DLD1 (cell line): ENCODE data around the gene GK.
"Not testable (repeated sequence)": the region's sequence is repeated elsewhere in the genome, so short reads cannot be mapped to it uniquely, and the experiment has no call there.

ENCODE experiments used
- in situ Hi-C: cut with HindIII; loops from 2 replicates; pipeline ENCODE4 v1.10.0; 2017; ENCODE audit warnings: low sequenced_read_pairs

The GK gene

GRCh38 chrX:30693999-30694650, 40.9 kb downstream of the GK start:
- in situ Hi-C loops = no loop called here

DNA sequence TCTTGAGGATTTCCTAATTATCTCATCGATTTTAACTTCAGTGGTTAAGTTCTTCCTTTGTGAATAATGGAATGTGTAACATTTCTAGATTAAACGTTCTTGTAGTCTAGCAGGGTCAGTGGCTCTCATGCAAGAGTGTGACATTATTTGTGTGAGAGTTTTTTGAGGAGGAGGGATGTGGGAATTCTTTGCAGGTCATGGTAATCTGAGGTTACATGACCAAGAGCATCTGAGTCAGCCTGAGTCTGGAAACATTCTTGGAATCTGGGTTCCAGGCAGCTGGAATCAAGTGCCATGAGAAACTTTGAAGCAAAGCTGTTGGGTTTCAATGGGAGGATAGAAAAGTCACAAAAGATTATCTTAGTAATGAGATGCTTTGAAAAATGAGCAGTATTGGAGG, 49.5 kb downstream of the GK start:
- in situ Hi-C loops = no loop called here

DNA sequence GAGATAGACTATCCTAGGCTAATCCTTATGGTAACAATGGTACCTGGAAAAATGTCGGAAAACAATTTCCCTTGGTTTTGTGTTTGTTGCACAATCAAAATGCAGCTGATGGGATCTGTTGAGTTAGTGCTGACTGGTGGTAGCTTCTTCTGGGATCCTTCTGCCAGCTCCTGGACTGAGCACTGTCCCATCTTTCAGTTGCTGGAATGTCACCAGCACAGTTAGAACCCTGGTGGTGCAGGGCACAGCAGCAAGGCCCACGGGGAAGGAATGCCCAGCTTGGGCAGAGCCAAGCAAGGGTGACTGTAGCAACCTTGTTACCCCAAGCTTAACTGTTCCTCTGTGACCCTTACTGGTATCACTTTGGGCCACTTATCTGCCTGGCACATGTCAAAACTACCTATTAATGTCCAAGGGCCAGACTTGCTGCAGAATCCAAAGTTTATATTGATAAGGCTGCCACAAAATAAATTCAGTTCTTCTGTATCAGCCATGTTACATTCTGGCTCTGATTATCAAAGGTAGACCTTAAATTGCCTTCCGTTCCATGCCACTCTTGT, 53.1 kb downstream of the GK start:
- in situ Hi-C loops = no loop called here

- in situ Hi-C loops = no loop called here
Measured at GRCh38 chrX:30712214-30712613, 59.0 kb downstream of the GK start.

DNA sequence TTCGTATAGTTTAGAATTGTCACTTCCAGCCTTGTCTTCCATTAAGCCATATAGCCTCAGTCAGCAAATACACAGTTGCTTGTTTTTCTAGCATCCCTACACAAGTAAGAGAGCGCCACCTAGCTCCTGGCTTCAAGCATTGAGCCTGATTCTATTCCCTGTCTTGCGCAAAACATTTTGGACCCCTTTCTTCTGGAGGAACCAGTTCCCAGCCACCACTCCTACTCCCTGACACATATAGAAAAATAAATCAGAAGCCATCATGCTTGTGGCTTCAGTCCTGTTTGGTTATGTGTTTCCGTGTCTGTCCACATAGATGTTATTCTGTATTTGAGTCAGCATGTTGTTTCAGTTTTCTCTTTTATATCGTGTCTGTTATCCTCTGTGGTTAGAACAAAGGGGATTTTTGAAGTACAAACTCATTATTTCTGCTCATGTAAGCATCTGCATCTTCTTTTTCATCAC, 59.9 kb downstream of the GK start:
- in situ Hi-C loops = no loop called here

GRCh38 chrX:30714138-30714537, 60.9 kb downstream of the GK start:
- in situ Hi-C loops = no loop called here

- in situ Hi-C loops = no loop called here
Measured at GRCh38 chrX:30715976-30716375, 62.8 kb downstream of the GK start.

- in situ Hi-C loops = no loop called here
Measured at GRCh38 chrX:30733852-30734660, 80.8 kb downstream of the GK start.

DNA sequence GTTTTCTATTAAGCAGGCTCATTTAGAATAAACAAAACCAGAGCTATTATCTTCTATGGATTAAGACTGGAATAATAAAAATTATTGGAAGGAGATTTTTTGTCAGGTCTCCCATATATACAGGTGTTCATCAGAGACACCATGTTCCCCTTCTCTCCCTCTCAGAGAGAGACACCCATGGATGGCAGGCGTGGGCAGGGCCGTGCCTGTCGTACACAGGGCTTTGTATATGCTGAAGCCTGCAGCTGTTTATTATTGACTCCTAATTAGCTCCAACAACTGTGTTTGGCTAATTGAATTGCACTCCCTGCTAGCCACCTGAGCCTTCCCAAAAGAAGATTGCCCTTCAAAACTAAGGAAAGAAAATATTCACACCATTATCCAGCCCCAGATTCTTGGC, 81.6 kb downstream of the GK start:
- in situ Hi-C loops = no loop called here

- in situ Hi-C loops = no loop called here
Measured at GRCh38 chrX:30735839-30736238, 82.6 kb downstream of the GK start.

- in situ Hi-C loops = no loop called here
Measured at GRCh38 chrX:30741545-30741944, 88.3 kb downstream of the GK start.

DNA sequence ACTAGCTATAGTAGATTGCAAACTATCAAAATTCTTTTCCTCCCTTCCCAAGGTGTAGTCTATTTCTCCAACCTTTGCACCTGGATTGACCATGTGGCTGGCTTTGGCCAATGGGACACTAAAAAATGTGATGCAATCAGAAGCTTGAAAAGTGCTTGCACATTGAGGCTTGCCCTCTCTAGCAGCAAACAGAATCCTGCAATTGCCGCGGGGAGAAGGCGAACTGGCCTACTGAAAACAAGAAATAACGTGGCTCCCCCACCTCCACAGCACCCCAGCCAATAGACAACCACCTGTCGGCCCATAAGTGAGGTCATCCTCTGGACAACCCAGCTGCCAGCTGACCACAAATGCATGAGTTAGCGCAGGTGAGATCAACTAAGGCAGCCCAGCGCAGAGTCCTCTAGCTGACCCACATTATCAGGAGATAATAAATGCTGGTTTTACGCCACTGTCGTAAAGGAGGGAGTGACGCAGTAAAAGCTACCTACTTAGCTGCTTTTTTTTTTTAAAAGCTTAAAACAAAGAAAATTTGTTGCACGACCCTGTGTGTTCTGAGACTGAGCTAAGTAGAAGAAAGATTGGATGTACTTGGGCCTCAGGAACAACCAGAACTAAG, 95.2 kb downstream of the GK start:
- in situ Hi-C loops = no loop called here

- in situ Hi-C loops = no loop called here
Measured at GRCh38 chrX:30751497-30751896, 98.3 kb downstream of the GK start.

DNA sequence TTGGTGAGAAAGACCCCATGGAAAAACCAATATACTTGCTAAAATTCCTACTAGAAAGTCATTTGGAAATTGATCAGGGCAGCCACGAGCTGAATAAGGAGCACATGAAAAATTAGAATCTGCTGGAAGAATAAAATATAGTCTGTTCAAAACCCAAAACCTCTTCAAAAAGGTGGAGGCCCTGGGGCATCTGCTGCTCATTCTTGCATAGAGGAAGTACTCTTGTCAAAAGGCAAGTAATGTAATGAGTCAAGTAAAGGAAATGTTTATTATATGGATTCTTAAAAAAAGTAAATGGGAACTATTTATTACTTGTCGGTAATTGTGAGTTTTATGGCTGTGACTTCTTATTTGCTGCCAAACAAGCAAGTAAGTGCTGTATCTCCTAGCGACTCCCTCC, 109.5 kb downstream of the GK start:
- in situ Hi-C loops = no loop called here

- in situ Hi-C loops = not testable (repeated sequence)
Measured at GRCh38 chrX:30773764-30774163, 120.5 kb downstream of the GK start.

- in situ Hi-C loops = no loop called here
Measured at GRCh38 chrX:30777575-30777974, 124.4 kb downstream of the GK start.

DNA sequence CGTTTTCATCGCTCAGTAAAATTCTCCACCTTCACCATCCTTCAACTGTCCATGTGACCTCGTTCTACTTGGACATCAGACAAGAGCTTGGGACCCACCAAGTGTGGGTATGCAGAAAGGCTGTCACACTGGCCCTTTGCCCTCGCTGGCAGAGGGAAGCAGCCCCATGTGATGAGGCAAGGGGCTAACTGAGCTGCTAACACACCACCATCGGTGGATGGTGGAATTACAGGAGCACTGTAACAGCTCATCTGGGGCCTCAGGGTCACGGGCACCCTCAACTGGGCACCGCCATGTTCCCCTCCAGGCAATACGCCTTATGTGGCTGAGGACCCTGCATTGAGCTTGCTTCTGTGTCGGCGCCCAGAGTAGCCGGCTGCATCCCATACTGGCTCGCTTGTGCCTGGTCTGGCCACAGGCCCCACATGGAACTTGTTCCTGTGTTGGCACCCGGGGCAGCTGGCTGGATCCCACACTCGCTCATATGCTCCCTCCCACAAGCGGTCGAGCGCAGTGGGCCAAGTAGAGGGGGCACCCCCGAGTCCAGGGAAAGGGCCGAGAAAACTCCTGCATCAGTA, 126.3 kb downstream of the GK start:
- in situ Hi-C loops = no loop called here
